Measurements from ENCODE around the gene SPTBN1. TPM values are rescaled to one million over a fixed set of nuclear protein-coding genes. Genes with fewer than 3 reads are reported as not detected.

The SPTBN1 gene
- total RNA-seq, 1 experiment from 2014 or later: 141 TPM

GRCh38 chr2:54629914-54630857 lies 174.1 kb downstream of the SPTBN1 start:
- DNase-seq (ENCODE audit: low spot score): no peak

GRCh38 chr2:54630858-54631497 lies 174.9 kb downstream of the SPTBN1 start:
- DNase-seq (ENCODE audit: low spot score): no peak

GRCh38 chr2:54631755-54632154 lies 175.6 kb downstream of the SPTBN1 start:
- DNase-seq (ENCODE audit: low spot score): no peak

DNA sequence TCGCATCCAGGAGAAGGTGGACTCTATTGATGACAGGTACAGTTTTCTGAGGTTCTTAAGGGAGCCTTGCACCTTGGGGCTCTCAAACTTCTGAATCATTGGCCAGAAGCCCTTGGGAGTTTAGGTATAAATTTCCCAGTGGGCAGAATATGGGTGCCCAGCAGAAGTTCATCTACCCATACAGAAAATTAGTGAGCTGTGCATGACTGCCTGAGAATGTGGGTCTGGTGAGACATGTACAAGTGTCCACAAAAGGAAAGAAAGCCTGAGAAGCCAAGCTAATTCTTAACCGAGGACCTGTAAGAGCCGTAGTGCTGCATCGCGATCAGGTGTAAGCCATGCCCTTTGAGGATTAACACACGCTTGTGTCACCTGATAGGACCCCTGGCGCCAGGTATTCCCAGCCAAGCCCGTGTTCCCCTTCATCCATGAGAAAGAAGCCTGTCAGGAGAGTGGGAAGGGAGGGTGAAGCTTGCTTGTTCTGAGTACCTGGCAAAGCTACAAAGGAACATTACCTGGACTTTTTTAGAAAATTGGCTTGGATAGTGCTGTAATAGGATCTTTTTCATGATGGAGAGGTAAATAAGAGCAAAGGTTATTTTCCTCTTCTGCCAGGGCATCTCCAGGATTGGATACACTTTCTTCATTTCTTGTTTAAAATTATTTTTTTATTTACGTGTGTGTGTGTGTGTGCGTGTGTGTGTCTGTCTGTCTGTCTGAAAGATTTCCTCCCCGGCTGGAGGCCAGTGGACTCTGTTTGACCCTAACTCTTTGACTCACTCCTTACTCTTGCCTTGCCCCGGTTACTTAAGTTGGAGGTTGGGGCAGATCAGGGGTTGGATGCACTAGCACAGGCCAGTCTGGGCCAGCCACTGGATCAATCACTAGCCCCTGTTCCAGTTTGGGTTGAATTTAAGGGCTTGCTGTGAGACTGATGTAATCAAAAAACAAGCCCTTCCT lies 176.9 kb downstream of the SPTBN1 start:
- no peak for DNase-seq (ENCODE audit: low spot score)

- no peak for DNase-seq (ENCODE audit: low spot score)
These were observed 177.9 kb downstream of the SPTBN1 start for GRCh38 chr2:54634021-54634420.

- no peak for DNase-seq (ENCODE audit: low spot score)
These were observed 178.7 kb downstream of the SPTBN1 start for GRCh38 chr2:54634564-54635511.

- no peak for DNase-seq (ENCODE audit: low spot score)
These were observed 179.5 kb downstream of the SPTBN1 start for GRCh38 chr2:54635554-54636152.

DNA sequence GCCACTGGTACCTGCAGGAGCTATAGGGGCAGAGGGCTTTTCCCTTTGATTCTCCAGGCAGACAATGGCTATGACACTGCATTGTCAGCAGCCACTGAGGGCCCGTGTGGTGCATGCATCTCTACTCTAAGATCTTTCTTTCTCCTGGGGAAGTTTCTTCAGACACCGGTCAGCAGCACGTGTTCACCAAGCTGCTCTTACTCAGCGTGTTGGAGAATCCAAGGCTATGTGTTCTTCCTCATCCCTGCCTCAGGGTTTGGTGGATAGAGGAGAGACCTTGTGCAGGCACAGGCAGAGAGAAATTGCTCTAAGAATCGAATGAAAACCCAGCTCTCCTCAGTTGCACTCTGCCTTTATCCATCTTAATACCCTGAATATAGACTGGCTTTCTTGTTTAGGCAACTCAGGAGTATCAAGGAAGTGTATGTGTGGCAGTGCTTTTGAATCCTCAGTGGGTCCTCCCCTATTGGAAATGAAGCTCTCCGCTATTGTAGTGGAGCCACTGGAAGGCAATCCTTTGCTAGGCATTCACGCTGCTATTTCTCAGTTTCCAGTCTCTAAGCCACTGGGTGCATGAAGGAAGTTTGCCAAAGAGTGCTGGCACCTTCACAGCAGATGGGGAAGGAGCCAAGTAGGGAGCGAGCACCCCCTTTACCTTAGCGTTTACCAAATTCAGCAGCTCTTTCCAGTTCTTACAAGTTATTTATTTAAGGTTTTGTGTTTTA lies 180.4 kb downstream of the SPTBN1 start:
- DNase-seq (ENCODE audit: low spot score): no peak

DNA sequence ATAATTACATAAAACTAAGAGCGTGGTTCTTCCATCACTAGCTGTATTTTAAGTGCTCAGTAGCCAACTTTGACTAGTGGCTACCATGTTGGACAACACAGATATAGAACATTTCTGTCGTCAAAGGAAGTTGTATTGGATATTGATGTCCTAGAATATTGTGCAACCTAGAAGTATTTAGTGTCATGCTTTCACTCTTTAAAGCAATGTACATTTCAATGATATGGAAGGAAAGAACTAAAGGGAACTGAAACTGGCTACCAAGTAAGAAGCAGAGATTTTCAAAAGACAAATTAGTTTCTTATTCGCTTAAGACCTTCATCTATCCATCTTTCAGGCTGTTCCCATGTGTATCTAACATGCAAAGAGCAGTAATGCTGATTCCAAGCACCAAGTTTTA lies 182.0 kb downstream of the SPTBN1 start:
- no peak for DNase-seq (ENCODE audit: low spot score)

DNA sequence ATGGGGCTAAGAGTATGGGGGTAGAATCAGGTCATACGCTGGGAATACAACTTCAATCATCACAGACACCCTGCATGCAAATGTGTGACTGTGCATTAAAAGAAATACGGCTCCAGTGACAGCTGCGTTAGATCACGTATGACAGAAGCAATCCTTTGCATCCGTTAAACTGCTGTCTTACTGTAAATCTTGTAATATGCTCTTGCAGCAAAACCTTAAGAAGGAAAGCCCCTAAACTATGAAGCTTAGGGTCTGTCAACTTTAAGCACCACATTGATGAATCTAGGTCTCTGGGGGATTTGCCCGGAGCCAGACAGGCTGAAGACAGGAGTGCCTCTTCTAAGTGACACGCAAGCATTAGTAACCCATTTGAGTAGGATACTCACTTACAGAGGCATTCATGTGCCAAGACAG lies 182.7 kb downstream of the SPTBN1 start:
- no peak for DNase-seq (ENCODE audit: low spot score)

GRCh38 chr2:54639609-54640008 lies 183.5 kb downstream of the SPTBN1 start:
- DNase-seq (ENCODE audit: low spot score): no peak

DNA sequence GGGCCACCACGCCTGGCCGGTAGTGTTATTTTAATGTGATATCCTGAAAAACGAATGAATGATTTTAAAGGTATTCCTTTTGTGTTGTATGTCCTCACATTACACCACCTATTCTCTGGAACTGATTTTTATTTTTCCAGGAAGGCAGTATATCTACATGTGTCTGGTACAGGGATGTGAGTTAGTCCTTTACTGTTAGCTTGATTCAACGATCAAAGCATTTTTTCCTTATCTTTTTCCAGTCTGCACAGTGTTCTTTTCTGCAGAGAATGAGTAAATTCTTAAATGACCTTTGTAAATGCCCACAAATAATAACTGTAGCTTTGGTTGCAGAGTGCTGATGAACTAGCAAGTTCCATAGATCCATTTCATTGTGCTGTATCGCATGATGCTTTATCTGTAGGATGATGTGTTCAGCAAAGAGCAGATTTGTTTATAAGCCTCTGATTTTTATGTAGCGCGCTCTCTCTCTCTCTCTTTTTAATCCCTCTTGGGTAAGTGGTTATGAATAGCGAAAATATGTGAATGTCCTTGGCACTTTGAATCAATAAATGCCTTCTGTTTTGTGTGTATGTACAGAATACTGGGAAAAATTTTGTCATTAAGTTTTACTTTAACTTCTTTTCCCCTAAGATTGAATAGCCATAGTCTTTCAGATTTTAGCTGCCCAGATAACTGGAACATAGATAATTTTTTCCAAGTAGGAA lies 184.9 kb downstream of the SPTBN1 start:
- DNase-seq (ENCODE audit: low spot score): no peak

- DNase-seq (ENCODE audit: low spot score): no peak
These were observed 185.9 kb downstream of the SPTBN1 start for GRCh38 chr2:54641988-54642387.

GRCh38 chr2:54642677-54643430 lies 186.7 kb downstream of the SPTBN1 start:
- DNase-seq (ENCODE audit: low spot score): peak; percentile 22

DNA sequence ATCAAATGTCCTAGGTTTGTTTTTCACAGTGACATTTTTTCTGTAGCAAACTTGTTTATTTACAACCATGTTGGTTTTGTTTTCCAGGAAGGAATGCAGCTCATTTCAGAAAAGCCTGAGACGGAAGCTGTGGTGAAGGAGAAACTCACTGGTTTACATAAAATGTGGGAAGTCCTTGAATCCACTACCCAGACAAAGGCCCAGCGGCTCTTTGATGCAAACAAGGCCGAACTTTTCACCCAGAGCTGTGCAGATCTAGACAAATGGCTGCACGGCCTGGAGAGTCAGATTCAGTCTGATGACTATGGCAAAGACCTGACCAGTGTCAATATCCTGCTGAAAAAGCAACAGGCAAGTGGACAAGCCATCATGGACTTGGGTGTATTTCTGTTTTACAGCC lies 188.1 kb downstream of the SPTBN1 start:
- no peak for DNase-seq (ENCODE audit: low spot score)

DNA sequence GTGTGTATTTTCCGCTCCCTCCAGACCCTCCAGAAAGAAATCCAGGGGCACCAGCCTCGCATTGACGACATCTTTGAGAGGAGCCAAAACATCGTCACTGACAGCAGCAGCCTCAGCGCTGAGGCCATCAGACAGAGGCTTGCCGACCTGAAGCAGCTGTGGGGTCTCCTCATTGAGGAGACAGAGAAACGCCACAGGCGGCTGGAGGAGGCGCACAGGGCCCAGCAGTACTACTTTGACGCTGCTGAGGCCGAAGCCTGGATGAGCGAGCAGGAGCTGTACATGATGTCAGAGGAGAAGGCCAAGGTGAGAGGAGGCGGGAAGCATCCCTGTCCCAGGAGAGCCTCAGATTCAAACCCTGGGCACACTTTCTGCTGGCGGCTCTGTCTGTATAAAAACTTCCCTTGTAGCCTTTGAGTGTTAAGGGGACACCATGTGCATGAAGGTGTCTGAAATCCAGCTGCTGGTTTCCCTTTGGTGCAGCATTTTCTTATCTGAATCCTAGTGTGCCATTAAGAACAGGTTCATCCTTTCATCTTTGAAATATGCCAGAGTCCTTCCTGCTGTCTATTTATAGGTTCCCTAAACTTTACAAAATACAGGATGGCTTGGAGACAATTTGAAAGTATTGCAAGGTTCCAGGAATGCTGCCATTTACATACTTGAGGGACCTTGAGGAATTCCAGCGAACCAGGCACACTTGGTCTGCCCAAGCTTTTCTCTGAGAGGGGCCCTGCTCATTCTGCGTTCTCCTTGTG lies 190.2 kb downstream of the SPTBN1 start:
- no peak for DNase-seq (ENCODE audit: low spot score)

DNA sequence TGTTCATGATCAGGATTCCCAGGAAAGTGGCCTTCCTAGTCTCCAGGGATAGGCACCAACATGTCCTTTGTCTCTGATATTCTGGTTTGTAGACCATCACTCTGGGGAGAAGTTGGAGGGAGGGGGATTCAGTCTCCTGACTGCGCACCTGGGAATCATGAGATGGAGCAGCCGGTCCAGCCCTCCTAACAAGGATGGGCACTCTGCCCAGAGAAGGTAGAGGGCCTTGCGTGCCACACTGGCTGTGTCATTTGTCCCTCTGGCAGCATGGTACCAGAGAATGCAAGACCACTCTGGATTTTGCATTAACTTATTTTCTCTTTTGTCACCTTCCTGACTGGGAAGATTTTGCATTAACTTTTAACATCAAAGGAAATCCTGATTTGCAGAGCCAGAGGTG lies 192.1 kb downstream of the SPTBN1 start:
- no peak for DNase-seq (ENCODE audit: low spot score)
